Stimulated activated CD8-positive, alpha-beta memory T cell treated with anti-CD3 and anti-CD28 coated beads, Interleukin-15, amount 100 ng/mL, for 48 hours (primary cell): ENCODE results near the gene IFNGR2.
"Not testable (repeated sequence)": the region's sequence is repeated elsewhere in the genome, so short reads cannot be mapped to it uniquely, and the experiment has no call there.

ENCODE experiments used
- DNase-seq, 2 donors: peaks; one replicate each; pipeline ENCODE4 v3.0.0-alpha.2; 2020; ENCODE audit warnings: low read depth in 2 of 2

The IFNGR2 gene

GRCh38 chr21:33437140-33437539 lies 33.9 kb downstream of the IFNGR2 start:
- no peak for DNase-seq

DNA sequence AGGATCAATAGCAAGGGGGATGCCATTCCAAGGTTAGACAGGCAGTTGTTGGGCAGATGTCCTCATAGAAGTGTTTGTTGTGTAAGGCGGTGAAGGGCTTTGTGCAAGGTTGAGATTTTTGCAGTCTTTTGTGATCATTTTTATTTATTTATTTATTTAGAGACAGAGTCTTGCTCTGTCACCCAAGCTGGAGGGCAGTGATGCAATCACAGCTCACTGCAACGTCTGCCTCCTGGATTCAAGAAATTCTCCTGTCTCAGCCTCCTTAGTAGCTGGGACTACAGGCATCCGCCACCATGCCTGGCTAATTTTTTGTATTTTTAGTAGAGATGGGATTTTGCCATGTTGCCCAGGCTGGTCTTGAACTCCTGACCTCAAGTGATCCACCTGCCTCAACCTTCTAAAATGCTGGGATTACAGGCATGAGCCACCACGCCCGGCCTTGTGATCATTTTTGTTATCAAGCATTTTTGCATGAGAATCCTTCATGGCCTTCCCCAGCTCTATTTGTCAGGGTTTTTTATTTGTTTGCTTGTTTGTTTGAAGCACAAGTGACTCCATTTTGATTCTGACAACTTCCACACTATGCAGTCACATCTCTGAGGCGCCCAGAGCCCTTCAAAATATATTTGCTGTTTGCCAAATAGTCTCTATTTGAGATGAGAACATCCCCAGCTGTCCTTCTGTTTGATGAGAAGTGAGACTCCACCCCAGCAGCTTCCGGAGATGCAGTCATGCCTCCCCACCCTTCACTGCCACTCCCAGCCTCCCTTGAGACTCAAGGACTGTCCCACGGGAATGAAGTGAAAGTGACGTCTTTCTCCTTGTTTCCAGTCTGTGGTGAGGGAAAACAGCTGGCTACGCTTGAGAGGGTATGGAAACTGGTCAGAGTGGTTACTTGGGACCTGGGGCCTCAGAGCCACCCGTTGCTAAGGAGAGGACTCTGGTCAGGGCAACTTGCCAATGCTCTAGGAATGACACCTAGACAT lies 38.6 kb downstream of the IFNGR2 start:
- DNase-seq: no peak

DNA sequence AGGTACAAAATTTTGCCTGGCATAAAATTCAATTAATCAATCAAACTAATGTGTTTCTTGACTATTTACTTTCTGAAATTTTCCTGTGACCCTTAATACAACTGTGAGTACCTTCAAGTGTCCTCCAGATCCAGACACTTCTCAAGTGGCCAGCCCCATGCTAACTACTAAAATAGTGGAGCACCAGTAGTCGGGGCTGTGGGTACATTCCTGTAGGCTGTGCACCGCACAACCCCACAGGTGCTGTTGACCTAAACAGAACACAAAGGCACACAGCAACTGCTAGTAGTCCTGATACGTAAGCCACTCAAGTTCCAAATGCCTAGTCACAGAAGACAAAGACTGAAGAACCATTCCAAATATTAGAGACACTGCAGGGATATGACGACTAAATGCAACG lies 40.0 kb downstream of the IFNGR2 start:
- DNase-seq: no peak

GRCh38 chr21:33444499-33444898 lies 41.3 kb downstream of the IFNGR2 start:
- DNase-seq: no peak

- not testable (repeated sequence) for DNase-seq
These were observed 43.4 kb downstream of the IFNGR2 start for GRCh38 chr21:33446620-33447019.

GRCh38 chr21:33449616-33450015 lies 46.4 kb downstream of the IFNGR2 start:
- no peak for DNase-seq

- DNase-seq: no peak
These were observed 48.4 kb downstream of the IFNGR2 start for GRCh38 chr21:33451634-33452071.

DNA sequence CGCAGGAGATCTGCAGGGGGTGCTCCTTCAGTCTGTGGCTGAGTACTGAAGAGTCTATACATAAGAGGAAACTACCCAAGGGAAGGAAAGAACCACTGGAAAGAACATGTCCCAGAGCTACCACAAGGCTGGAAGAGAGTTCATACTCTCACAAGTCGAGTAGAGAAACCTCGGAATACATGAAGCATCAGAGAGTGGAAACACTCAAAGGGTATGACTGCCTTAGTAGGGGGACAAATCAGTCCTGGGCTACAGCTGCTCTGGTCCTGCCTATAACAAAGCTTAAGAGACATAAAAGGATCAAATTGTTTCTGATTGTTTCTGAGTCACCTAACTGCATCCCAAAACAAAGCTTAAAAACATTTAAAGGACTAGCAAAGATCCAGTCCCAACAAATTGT lies 49.1 kb downstream of the IFNGR2 start:
- no peak for DNase-seq

GRCh38 chr21:33455686-33456446 lies 52.7 kb downstream of the IFNGR2 start:
- no peak for DNase-seq

DNA sequence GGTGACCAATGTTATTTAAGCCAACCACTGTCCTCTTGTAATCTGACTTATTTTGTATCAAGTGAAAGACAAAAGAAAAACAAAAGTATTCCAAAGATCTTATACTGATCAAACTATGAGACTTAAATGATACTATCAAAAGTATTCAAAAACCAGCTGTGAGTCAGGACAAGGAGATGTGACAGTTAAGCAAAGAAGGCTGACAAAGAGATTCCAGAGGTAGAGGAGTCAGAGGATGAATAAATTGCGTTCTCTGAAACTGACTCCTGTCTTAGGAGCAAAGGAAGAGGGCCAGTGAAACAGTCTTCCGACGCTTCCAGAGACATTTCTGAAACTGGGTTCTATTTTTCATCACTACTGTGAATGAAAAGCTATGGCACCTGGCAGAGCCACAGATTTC lies 55.6 kb downstream of the IFNGR2 start:
- no peak for DNase-seq

DNA sequence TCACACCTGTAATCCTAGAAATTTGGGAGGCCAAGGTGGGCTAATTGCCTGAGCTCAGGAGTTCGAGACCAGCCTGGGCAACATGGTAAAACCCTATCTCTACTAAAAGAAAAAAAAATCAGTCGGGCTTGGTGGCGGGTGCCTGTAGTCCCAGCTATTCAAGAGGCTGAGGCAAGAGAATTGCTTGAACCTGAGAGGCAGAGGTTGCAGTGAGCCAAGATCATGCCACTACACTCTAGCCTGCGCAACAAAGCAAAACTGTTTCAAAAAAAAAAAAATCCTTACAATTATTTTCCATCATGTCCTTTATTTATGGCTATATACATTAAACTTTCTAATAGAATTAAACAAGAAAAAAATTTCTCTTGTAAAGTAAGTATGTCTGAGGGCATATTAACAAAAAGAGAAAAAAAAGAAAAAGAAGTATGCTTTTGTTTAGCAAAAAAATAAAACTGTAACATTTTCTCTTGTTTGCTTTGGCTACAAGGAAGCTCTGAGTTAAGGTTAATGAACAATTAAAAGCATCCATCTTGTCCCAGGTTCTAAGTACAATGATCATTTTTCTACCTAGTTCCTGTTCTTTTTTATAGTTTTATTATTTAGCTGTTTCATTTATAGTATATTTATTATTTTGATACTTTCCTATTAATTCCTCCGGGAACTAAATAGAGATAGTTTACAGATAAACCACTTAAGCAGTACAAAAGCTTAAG lies 58.5 kb downstream of the IFNGR2 start:
- no peak for DNase-seq

- DNase-seq: not testable (repeated sequence)
These were observed 66.0 kb downstream of the IFNGR2 start for GRCh38 chr21:33469183-33469582.

DNA sequence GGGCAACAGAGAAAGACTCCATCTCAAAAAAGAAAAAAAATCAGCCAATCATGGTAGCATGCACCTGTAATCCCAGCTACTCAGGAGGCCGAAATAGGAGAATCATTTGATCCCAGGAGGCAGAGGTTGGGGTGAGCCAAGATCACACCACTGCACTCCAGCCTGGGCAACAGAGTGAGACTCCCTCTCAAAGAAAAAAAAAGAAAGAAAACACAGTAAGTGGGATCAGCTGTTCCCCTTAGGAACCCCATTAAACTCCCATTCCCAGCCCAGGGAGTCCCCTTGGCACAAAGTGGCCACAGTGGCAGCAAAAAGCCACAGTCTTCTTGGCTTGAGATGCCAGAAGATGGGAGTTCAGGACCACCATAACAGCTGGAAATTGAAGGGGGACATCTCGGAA lies 67.5 kb downstream of the IFNGR2 start:
- no peak for DNase-seq

DNA sequence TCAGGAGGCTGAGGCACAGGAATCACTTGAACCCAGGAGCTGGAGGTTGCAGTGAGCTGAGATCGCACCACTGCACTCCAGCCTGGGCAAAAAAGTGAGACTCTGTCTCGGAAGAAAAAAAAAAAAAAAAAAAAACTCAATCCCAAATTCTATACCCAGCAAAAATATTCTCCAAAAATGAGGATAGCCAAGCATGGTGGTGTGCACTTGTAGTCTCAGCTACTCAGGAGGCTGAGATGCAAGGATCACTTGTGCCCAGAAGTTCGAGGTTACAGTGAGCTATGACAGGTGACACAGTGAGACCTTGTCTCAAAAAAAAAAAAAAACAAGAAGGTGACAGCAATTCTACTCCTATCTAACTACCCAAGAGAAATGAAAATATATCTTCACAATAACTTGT lies 70.1 kb downstream of the IFNGR2 start:
- no peak for DNase-seq

- DNase-seq: no peak
These were observed 73.9 kb downstream of the IFNGR2 start for GRCh38 chr21:33477066-33477465.

DNA sequence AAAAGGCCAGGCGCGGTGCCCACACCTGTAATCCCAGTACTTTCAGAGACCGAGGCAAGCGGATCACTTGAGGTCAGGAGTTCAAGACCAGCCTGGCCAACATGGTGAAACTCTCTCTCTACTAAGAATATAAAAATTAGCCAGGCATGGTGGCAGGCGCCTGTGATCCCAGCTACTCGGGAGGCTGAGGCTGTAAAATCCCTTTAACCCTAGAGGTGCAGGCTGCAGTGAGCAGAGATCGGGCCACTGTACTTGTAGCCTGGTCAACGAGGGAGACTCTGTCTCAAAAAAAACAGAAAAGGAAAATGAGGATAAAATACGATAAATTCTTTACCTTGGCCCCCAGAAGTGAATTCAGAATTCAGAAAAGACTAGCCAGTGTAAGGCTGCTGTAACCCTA lies 75.0 kb downstream of the IFNGR2 start:
- DNase-seq: no peak

DNA sequence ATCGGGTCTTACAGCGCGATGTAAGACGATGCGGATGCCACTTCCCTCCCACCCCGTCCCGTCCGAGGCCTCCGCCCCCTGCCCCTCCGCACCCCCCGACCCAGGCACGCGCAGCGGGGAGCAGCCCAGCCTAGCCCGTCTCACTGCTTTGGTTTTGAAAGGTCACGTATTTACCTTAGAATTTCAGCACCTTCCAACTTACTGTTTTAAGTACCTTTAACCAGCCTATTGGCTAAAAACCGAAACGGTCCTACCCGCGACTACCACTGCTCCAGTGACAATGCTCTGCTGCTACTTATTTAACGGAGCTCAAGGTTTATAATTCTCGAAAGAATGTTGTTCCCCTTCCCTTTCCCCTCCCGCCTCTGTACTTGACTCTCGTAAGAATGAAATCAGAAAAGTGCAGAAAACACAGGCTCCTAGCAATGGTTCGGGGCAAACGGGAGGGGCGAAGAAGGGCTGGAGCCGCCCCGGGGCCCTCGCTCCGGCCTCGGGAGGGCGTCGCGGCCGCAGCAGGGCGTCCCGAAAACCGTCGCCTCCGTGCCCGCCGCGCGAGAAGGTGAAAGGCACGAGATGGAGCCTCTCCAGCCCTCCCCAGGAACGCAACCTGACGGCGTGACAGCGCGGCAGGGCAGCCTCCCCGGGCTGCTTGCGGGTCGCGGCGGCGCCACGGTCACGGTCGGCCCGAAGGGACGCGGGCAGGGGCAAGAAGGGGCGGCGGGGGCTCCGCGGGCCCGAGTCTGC lies 75.9 kb downstream of the IFNGR2 start:
- peak; percentile 10 to 21 for DNase-seq

GRCh38 chr21:33479679-33480480 lies 76.7 kb downstream of the IFNGR2 start, which contains the start of gene TMEM50B:
Gene TMEM50B (minus strand): TSS chr21:33479974. CDS start chr21:33468885, 11,089 bp downstream.
- DNase-seq: peak; percentile 97 to 98

GRCh38 chr21:33480481-33481103 lies 77.4 kb downstream of the IFNGR2 start:
- DNase-seq: no peak
